AG04449 (cell line): ENCODE results near the gene FBXO7.

Source experiments
- CTCF ChIA-PET: fragments of 350-600 bp; formaldehyde crosslinking; extraction: SDS; loops from one replicate; lab custom pipeline; 2021; ENCODE audit warnings: antibody characterized with exemption; lab: Yijun Ruan, JAX
- POLR2A ChIA-PET: fragments of 400-600, 350-600 bp; formaldehyde crosslinking; extraction: SDS; loops from one replicate; lab custom pipeline; 2020; ENCODE audit warnings: antibody characterized with exemption, inconsistent platforms; lab: Yijun Ruan, JAX
- DNase-seq: peaks from one replicate; pipeline ENCODE4 v3.0.0-alpha.2; 2010; ENCODE audit warnings: low read depth, low spot score
- H3K4me3 ChIP-seq: 2 replicates; pipeline ENCODE4 v1.5.1; 2011; ENCODE audit warnings: low read depth, mild to moderate bottlenecking, control low read depth, low read length
- TF ChIP-seq, protein P1 (sequence below): IDR thresholded peaks from one replicate; pipeline ENCODE4 v1.5.1; 2011; ENCODE audit warnings: mild to moderate bottlenecking, moderate library complexity, low read length, control low read depth, inconsistent platforms; ENCODE audit not compliant: insufficient read depth; ENCODE audit errors: missing control alignments

FBXO7 gene

DNA sequence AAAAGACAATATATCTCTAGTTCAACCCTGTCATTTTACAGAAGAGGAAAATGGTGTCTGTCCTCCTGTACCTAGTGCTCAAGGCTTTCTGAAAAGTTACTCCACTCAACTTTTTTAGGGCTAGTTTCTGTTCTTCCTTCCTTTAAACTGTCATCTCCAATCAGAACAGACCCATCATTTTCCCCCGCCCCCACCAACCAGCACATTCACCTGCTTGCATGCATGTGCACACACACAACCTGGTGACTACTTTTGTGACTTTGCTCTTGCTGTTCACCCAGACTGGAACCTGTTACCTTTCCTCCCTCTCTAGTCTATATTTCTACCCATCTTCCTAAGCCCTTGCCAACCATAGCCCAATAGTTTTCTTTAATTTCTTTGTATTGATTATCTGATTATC lies 5.6 kb downstream of the FBXO7 start:
- DNase-seq: no peak
- H3K4me3 ChIP-seq: no peak overlapping the region
- ChIA-PET POLR2A (no interaction called here), CTCF (interaction anchor here (1.0 to 1.5 kb wide), 2 partner anchors 10 to 317 kb away, joined by 3 to 11 read pairs; no protein-coding TSS in a partner anchor)
- TF ChIP-seq, protein P1, sequence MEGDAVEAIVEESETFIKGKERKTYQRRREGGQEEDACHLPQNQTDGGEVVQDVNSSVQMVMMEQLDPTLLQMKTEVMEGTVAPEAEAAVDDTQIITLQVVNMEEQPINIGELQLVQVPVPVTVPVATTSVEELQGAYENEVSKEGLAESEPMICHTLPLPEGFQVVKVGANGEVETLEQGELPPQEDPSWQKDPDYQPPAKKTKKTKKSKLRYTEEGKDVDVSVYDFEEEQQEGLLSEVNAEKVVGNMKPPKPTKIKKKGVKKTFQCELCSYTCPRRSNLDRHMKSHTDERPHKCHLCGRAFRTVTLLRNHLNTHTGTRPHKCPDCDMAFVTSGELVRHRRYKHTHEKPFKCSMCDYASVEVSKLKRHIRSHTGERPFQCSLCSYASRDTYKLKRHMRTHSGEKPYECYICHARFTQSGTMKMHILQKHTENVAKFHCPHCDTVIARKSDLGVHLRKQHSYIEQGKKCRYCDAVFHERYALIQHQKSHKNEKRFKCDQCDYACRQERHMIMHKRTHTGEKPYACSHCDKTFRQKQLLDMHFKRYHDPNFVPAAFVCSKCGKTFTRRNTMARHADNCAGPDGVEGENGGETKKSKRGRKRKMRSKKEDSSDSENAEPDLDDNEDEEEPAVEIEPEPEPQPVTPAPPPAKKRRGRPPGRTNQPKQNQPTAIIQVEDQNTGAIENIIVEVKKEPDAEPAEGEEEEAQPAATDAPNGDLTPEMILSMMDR: no peak

- TF ChIP-seq, protein P1: no peak
- ChIA-PET POLR2A (no interaction called here), CTCF (interaction anchor here (0.8 to 1.3 kb wide), 2 partner anchors 70 to 513 kb away, joined by 3 read pairs; no protein-coding TSS in a partner anchor)
- no peak for DNase-seq
- H3K4me3 ChIP-seq: no peak overlapping the region
Observed at GRCh38 chr22:32482708-32483107, 8.1 kb downstream of the FBXO7 start.

- POLR2A ChIA-PET: no interaction called here
- no peak overlapping the region for H3K4me3 ChIP-seq
- TF ChIP-seq, protein P1: no peak
- DNase-seq: no peak
- CTCF ChIA-PET: interaction anchor here (1.0 to 1.8 kb wide), 3 partner anchors 13 to 517 kb away, joined by 3 to 5 read pairs (median 4); no protein-coding TSS in a partner anchor
Observed at GRCh38 chr22:32486656-32487390, 12.2 kb downstream of the FBXO7 start.

GRCh38 chr22:32487461-32487860 lies 12.8 kb downstream of the FBXO7 start:
- TF ChIP-seq, protein P1: no peak
- ChIA-PET CTCF (interaction anchor here (1.0 kb wide), 1 partner anchor 517 kb away, joined by 3 read pairs; no protein-coding TSS in a partner anchor), POLR2A (no interaction called here)
- no peak overlapping the region for H3K4me3 ChIP-seq
- no peak for DNase-seq

DNA sequence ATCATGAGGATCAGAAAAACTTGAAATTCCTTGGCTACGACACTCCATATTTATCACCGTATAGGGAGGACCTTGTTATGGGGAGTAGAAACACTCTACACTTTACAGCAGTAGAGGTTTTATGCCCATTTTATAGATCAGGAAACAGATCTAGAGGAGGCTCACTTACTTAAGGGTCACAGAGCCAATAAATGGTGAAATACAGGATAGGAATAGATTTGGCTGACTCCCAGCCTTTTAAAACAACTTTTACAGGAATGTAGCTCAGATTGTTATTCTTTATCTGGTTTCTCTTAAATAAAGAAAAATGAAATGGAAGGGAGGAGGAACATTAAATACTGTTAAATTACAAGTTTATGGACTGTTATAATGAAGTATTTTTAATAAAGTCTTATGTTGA lies 14.8 kb downstream of the FBXO7 start:
- no peak overlapping the region for H3K4me3 ChIP-seq
- TF ChIP-seq, protein P1: no peak
- DNase-seq: no peak
- ChIA-PET POLR2A (no interaction called here), CTCF (interaction anchor here (0.9 to 3.5 kb wide), 5 partner anchors 15 to 510 kb away, joined by 3 to 12 read pairs (median 4); partner anchors contain the start of gene FBXO7)

GRCh38 chr22:32490279-32490678 lies 15.7 kb downstream of the FBXO7 start:
- TF ChIP-seq, protein P1: no peak
- CTCF ChIA-PET: interaction anchor here (0.9 to 3.5 kb wide), 5 partner anchors 16 to 510 kb away, joined by 3 to 12 read pairs (median 4); partner anchors contain the start of gene FBXO7
- H3K4me3 ChIP-seq: no peak overlapping the region
- POLR2A ChIA-PET: no interaction called here
- DNase-seq: no peak
